NCI-H526 treated with DMSO at 0.1 percent for 48 hours (cell line): Measurements from ENCODE around the gene PTCD2.
"Not testable (repeated sequence)": the region's sequence is repeated elsewhere in the genome, so short reads cannot be mapped to it uniquely, and the experiment has no call there.

Experiments used
- DNase-seq: peaks from one replicate; lab custom pipeline; 2025; lab: John Stamatoyannopoulos, UW

The PTCD2 gene

GRCh38 chr5:72296256-72296655 lies 23.9 kb upstream of the PTCD2 start:
- DNase-seq = no peak

DNA sequence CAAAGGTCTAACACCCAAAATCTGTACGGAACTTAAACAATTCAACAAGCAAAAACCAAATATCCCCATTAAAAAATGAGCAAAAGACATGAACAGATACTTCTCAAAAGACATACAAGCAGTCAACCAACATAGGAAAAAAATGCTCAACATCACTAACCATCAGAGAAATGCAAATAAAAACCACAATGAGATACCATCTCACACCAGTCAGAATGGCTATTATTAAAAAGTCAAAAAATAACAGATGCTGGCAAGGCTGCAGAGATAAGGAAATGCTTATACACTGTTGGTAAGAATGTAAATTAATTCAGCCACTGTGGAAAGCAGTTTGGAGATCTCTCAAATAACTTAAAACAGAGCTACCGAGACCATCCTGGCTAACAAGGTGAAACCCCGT lies 22.0 kb upstream of the PTCD2 start:
- peak; percentile 45 for DNase-seq

DNA sequence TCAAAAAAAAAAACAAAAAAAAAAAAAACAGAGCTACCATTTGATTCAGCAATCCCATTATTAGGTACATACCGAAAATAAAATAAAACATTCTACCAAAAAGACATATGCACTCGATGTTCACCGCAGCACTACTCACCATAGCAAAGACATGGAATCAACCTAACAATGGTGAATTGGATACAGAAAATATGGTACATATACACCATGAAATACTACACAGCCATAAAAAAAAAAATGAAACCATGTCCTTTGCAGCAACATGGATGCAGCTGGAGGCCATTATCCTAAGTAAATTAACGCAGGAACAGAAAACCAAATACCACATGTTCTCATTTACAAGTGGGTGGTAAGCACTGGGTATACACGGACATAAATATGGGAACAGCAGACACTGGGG lies 21.5 kb upstream of the PTCD2 start:
- DNase-seq = no peak

- DNase-seq = no peak
Observed at GRCh38 chr5:72300590-72301339, 19.4 kb upstream of the PTCD2 start.

- DNase-seq = peak; percentile 50
Observed at GRCh38 chr5:72301557-72301956, 18.6 kb upstream of the PTCD2 start.

GRCh38 chr5:72302171-72302570 lies 18.0 kb upstream of the PTCD2 start:
- no peak for DNase-seq

- DNase-seq = no peak
Observed at GRCh38 chr5:72305194-72306142, 14.7 kb upstream of the PTCD2 start.

- no peak for DNase-seq
Observed at GRCh38 chr5:72307573-72307967, 12.6 kb upstream of the PTCD2 start.

DNA sequence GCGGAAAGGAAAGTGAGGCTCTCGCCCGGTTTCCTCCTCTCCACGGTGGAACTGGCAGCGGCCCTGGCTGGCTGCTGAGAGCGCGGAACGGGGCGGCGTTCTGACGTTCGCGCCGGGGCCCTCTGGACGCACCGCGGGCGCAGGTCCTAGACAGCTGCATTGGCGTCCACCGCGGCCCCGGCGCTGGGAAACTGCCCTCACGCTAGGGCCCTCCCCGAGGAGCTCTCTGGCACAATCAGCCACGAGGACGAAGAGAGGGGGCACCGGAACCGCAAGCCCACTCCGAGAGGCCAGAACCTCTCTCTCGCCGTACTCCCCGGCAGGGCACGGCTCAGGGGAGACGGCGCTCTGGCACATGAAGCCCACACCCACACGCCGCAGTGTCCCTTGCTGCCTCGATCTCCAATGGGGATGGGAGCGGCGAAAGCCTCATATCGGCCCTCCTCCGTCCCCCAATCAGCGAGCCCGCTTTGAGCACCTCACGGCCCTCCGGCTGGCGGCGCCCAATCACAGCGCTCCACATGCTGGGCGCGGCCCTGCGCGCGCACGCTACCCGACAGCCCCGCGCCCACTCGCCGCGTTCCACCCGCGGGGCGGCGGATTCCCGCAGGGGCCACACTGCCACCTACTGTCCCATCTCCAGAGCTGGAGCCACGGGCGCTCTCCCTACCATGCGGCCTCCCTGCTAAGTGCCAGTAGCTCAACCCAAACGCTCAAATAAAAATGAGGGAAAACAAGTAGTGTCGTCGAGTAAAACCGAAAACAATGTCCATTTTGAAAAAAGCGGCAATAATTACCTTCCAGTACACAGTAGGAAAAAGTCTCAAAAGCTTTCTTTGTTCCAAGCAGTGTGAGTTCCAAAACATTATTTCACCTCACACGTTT lies 12.0 kb upstream of the PTCD2 start:
- peak; percentile 87 for DNase-seq

DNA sequence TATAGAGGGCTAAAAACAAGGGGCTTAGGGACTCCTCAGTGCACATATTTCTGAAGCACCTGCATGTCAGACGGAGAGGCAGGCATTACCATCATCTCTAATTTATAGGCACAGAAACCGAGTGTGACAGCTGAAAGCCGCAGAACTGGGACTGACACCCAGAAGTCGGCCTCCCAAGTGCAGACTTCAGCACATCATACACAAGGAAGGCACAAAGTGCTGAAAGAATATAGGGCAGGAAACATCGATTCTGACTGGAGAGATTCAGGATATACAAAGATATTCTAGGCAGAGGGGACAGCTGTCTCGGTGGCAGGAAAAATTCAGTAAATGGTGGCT lies 11.4 kb upstream of the PTCD2 start:
- DNase-seq = no peak

DNA sequence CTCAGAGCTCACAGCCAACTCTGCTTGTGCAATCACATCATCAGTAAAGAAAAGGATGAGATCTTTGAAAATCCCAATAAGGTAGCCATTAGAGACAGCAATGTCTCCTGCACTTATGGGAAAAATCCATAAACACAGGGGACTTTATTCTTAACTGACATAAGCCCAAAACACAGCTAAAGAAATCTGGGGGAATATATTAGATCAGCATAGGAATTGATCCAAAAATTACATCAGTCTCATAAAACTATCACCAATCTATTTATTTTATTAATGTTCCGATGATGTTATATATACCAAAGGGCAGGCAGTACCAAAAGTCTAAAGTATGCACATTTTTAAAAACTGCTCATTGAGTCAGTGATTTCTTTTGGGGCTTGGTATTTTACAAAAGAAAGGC lies 7.0 kb upstream of the PTCD2 start:
- no peak for DNase-seq

GRCh38 chr5:72314571-72315172 lies 5.5 kb upstream of the PTCD2 start:
- no peak for DNase-seq

DNA sequence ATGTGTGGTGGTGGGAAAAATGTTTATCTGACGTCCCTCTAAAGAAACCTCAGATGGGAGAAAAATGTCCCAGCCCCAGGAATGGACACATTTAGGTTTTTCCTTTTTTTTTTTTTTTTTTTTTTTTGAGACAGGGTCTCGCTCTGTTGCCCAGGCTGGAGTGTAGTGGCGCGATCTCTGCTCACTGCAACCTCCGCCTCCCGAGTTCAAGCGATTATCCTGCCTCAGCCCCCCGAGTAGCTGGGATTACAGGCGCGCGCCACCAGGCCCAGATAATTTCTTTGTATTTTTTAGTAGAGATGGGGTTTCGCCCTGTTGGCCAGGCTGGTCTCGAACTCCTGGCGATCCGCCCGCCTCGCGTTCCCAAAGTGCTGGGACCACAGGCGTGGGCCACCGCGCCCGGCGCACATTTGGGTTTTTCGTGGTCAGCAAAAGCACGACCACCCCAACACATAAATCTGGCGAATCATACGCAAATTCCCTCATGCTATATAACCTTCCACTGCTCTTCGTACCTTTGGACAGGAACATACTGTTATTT lies 668 bp upstream of the PTCD2 start:
- DNase-seq = not testable (repeated sequence)

GRCh38 chr5:72324189-72324825 lies 4.1 kb downstream of the PTCD2 start:
- DNase-seq = no peak

DNA sequence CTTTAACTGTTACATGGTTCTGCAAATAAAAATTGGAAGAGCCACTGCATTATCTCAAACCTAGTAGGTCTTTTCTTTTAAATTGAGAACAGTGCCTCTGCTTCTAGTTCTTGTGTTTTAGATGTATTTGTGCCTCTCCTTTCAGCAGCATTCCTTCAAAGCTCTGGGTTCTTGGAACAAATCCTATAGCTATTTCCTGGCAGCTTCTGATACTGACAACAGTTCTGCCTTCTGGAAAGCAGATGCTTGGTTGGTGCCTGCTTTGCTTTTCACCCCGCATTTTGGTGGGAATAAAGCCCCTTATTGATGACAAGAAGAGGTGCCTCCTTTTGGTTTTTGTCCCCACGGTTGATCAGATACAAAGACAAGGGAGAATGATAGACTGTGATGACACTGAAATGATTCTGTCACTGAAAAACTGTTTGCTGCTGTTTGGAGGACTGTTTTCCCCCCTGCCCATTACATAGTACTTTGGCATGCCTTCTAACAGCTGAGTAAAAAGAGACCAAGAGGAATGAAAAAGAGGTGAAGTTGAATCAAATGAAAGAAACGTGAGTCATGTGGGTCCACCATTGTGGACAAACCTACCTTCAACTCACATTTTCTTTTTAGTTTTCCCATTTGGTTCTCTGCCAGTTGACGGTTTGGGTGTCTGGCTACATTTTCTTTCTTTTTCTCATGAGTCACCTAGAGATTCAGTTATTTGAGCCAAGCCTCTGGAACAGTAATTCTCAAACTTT lies 5.6 kb downstream of the PTCD2 start:
- no peak for DNase-seq

DNA sequence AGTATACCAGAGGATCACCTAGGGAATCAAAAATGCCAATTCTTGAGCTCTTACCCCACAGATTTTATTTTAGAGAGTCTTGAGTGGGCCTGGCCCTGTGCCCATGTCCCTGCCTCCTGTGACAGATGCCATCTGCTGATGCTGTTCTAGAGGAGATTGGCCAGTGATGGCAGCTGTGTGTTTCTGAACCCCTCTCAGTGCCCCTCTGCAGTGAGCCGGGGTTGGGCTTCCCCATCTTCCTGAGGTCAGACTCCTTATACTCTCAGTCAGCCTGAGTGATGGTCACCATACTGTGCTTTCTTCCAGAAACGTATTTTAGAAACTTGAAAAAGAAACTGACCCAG lies 6.1 kb downstream of the PTCD2 start:
- DNase-seq = no peak

- no peak for DNase-seq
Observed at GRCh38 chr5:72328172-72328571, 8.0 kb downstream of the PTCD2 start.

DNA sequence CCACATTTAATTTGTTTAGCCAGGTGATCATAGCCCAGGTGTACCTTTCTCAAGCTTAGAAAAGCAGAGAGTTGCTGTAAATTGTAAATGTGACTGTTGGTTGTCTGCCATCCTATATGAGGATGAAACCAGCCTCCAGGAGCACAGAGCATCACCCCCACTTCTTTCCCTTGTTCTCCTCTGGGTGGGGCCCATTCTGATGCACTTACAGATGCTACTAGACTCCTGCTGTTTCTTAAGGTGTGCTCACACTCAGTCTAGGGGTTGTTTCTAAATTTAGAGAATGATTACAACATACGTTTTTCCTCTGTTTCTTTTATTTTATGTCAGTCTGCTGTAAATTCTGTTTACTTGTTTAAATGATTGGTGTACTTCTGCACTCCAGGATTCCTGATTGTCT lies 10.5 kb downstream of the PTCD2 start:
- DNase-seq = no peak

DNA sequence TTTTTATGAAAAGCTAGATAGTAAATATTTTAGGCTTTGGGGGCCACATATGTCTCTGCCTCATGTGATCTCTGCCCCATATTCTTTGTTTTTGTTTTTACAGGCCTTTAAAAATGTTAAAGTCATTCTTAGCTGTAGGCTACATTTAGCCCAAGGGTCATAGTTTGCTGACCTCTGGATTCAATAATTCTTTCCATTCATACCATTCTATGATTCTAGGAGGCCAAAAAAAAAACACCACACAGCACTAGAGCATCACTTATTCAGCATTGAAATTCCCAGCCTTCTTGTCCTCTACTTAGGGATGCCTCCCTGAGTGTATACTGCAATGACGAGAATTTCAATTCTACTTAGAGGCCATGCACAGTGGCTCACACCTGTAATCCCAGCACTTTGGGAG lies 17.0 kb downstream of the PTCD2 start:
- DNase-seq = no peak

- no peak for DNase-seq
Observed at GRCh38 chr5:72338689-72339209, 18.6 kb downstream of the PTCD2 start.
